ENCODE measurements around the gene ABR.

DNA sequence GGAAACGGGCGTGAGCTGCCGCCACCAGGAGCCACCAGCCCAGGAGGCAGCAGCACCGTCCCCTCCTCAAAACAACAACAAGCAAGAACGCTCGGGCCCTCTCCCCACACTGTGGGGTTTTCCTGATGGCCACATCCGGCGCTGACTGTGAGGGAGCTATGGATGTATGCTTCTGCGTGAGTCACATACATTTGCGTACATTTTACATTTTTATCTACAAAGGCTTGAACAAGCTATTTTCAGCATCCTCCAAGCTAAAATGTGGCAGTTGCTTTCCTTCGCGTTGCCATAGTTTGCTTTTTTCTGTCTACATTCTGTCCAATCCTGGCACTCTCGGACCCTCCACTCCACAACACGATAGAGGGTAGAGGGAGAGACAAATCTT, 2.0 kb upstream of the ABR start:
- no peak for TF ChIP-seq RFX5 (IDR thresholded peaks at IDR 0.05)
- TF ChIP-seq, protein P1, sequence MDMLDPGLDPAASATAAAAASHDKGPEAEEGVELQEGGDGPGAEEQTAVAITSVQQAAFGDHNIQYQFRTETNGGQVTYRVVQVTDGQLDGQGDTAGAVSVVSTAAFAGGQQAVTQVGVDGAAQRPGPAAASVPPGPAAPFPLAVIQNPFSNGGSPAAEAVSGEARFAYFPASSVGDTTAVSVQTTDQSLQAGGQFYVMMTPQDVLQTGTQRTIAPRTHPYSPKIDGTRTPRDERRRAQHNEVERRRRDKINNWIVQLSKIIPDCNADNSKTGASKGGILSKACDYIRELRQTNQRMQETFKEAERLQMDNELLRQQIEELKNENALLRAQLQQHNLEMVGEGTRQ (IDR thresholded peaks at IDR 0.05) = no peak
- TF ChIP-seq NPAS2 (CRISPR knock-in tag; IDR thresholded peaks at IDR 0.05; ENCODE audit: borderline replicate concordance) = no peak
- TF ChIP-seq, protein P2, sequence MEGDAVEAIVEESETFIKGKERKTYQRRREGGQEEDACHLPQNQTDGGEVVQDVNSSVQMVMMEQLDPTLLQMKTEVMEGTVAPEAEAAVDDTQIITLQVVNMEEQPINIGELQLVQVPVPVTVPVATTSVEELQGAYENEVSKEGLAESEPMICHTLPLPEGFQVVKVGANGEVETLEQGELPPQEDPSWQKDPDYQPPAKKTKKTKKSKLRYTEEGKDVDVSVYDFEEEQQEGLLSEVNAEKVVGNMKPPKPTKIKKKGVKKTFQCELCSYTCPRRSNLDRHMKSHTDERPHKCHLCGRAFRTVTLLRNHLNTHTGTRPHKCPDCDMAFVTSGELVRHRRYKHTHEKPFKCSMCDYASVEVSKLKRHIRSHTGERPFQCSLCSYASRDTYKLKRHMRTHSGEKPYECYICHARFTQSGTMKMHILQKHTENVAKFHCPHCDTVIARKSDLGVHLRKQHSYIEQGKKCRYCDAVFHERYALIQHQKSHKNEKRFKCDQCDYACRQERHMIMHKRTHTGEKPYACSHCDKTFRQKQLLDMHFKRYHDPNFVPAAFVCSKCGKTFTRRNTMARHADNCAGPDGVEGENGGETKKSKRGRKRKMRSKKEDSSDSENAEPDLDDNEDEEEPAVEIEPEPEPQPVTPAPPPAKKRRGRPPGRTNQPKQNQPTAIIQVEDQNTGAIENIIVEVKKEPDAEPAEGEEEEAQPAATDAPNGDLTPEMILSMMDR (IDR thresholded peaks at IDR 0.05) = no peak
- TF ChIP-seq JUNB (IDR thresholded peaks at IDR 0.05) = no peak
